Activated CD8-positive, alpha-beta T cell treated with anti-CD3 and anti-CD28 coated beads for 36 hours (primary cell): ENCODE results near the gene ATPAF2. TPM values are rescaled to one million over a fixed set of nuclear protein-coding genes. Genes with fewer than 3 reads are reported as not detected.

Experiments used
- ATAC-seq: fragments of 200-7000 bp; cut with Tn5 transposase; one replicate; pipeline ENCODE4 v1.10.0; 2021; ENCODE audit warnings: mild to moderate bottlenecking, moderate library complexity
- CTCF ChIA-PET: fragments of 350-600 bp; sonication (Branson Sonifier 250); formaldehyde crosslinking; loops from one replicate; lab custom pipeline; 2021; ENCODE audit warnings: antibody characterized with exemption; lab: Charles Lee
- POLR2A ChIA-PET: fragments of 350-600 bp; sonication (Branson Sonifier 250); formaldehyde crosslinking; loops from one replicate; lab custom pipeline; 2021; ENCODE audit warnings: antibody characterized with exemption; lab: Charles Lee
- DNase-seq: peaks from one replicate; pipeline ENCODE4 v3.0.0-alpha.2; 2020
- H3K27ac Mint-ChIP-seq: one replicate; pipeline ENCODE4 v1.8.0; 2021; ENCODE audit warnings: mild to moderate bottlenecking, mixed read lengths
- H3K27me3 Mint-ChIP-seq: one replicate; pipeline ENCODE4 v1.8.0; 2021; ENCODE audit warnings: mixed read lengths
- H3K36me3 Mint-ChIP-seq: one replicate; pipeline ENCODE4 v1.8.0; 2021; ENCODE audit warnings: low read depth, mixed read lengths
- H3K4me1 Mint-ChIP-seq: one replicate; pipeline ENCODE4 v1.8.0; 2021; ENCODE audit warnings: low read depth, mixed read lengths
- H3K4me3 Mint-ChIP-seq: one replicate; pipeline ENCODE4 v1.8.0; 2021; ENCODE audit warnings: mild to moderate bottlenecking, moderate library complexity, mixed read lengths
- H3K9me3 Mint-ChIP-seq: one replicate; pipeline ENCODE4 v1.8.0; 2021; ENCODE audit warnings: mixed read lengths
- intact Hi-C: fragments of 100-400 bp; cut with micrococcal nuclease; formaldehyde crosslinking; loops from one replicate; pipeline ENCODE4 v1.10.0; 2022
- total RNA-seq, 2 experiments: library from RNA; stranded (reverse); gene quantifications; one replicate each; pipeline ENCODE4 v1.2.3, GENCODE V29; 2021
- TF ChIP-seq, protein P1 (sequence below): fragments of 200-600 bp; IDR thresholded peaks from one replicate; pipeline ENCODE4 v1.8.0; 2022; ENCODE audit warnings: antibody characterized with exemption, mild to moderate bottlenecking

The ATPAF2 gene
- total RNA-seq, 2 experiments from 2014 or later = 28.5 to 29.7 TPM

GRCh38 chr17:17972126-17972951 is 66.6 kb downstream of the ATPAF2 start, which contains the start of the genes DRC3 and TOM1L2:
DRC3 (plus strand) TSS chr17:17972862; CDS start chr17:17977599, 4,737 bp downstream.
TOM1L2 (minus strand) TSS chr17:17972400; CDS start chr17:17972313, 87 bp downstream.
- Mint-ChIP-seq H3K4me3 (peak within 1 kb of the TSS; percentile 92), H3K27me3 (no peaks in the 10 kb centered on the region), H3K4me1 (peaks cover 29% of the 10 kb centered on the region), H3K36me3 (no peaks in the 10 kb centered on the region), H3K27ac (peak within 1 kb of the TSS; percentile 89), H3K9me3 (no peaks in the 10 kb centered on the region)
- CTCF ChIA-PET = interaction anchor here (0.7 to 1.6 kb wide), 6 partner anchors 13 to 117 kb away, joined by 3 to 6 read pairs (median 4); no protein-coding TSS in a partner anchor
- POLR2A ChIA-PET = interaction anchor here (1.1 to 6.8 kb wide), 3 partner anchors 14 to 66 kb away, joined by 3 to 35 read pairs (median 4); no protein-coding TSS in a partner anchor
- peak; percentile 95 for ATAC-seq
- TF ChIP-seq, protein P1, sequence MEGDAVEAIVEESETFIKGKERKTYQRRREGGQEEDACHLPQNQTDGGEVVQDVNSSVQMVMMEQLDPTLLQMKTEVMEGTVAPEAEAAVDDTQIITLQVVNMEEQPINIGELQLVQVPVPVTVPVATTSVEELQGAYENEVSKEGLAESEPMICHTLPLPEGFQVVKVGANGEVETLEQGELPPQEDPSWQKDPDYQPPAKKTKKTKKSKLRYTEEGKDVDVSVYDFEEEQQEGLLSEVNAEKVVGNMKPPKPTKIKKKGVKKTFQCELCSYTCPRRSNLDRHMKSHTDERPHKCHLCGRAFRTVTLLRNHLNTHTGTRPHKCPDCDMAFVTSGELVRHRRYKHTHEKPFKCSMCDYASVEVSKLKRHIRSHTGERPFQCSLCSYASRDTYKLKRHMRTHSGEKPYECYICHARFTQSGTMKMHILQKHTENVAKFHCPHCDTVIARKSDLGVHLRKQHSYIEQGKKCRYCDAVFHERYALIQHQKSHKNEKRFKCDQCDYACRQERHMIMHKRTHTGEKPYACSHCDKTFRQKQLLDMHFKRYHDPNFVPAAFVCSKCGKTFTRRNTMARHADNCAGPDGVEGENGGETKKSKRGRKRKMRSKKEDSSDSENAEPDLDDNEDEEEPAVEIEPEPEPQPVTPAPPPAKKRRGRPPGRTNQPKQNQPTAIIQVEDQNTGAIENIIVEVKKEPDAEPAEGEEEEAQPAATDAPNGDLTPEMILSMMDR = no peak
- peak; percentile 100 for DNase-seq
- intact Hi-C loops = no loop called here

GRCh38 chr17:17971431-17972125 is 67.4 kb downstream of the ATPAF2 start:
- Mint-ChIP-seq H3K27me3 (no peaks in the 10 kb centered on the region), H3K27ac (peak overlapping the region; percentile 60), H3K4me3 (peak overlapping the region; percentile 65), H3K36me3 (no peaks in the 10 kb centered on the region), H3K4me1 (peaks cover 36% of the 10 kb centered on the region), H3K9me3 (no peaks in the 10 kb centered on the region)
- intact Hi-C loops = no loop called here
- TF ChIP-seq, protein P1 = no peak
- ChIA-PET CTCF (interaction anchor here (1.4 to 1.6 kb wide), 2 partner anchors 63 to 83 kb away, joined by 4 to 6 read pairs; no protein-coding TSS in a partner anchor), POLR2A (interaction anchor here (6.8 kb wide), 1 partner anchor 13 kb away, joined by 35 read pairs; no protein-coding TSS in a partner anchor)
- DNase-seq = peak; percentile 10
- no peak for ATAC-seq

DNA sequence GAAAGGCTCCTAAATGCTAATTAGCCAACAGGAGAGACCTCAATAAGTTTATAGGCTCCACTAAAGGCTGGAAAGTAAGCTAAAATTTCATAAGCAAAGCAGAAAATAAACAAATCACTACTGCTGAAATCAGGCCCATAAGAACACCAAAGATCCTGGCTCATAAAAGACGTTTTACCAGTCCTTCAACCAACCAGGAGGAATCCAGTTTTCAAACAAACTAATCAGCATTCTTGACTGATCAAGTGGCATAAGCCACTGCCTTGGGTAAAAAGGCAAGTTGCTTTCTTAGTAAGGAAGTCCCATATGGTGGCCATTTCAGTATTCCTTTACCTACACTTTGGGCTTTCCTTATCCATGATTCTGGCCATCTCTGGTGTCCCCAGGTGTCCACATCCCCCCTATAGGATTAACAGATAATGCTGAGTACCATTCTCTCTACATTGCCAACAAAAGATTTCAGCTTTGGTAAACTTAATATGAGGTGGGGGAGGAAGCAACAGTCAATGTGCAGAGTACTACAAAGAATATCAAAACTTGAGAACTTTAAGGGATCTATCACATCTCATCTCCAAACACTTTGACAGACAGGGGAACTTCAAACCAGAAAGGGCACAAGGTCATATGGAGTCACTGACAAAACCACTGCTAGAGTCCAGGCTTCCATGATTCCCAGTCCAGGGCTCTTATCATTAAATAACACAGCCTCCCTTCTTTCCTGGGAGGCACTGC is 68.1 kb downstream of the ATPAF2 start:
- ChIA-PET POLR2A (interaction anchor here (6.8 kb wide), 1 partner anchor 12 kb away, joined by 35 read pairs; no protein-coding TSS in a partner anchor), CTCF (no interaction called here)
- no peaks in the 10 kb centered on the region for H3K9me3 Mint-ChIP-seq
- ATAC-seq (no peak), DNase-seq (no peak)
- H3K27me3 Mint-ChIP-seq = no peaks in the 10 kb centered on the region
- H3K4me3 Mint-ChIP-seq = peak overlapping the region; percentile 65
- no peaks in the 10 kb centered on the region for H3K36me3 Mint-ChIP-seq
- TF ChIP-seq, protein P1 = no peak
- peaks cover 43% of the 10 kb centered on the region for H3K4me1 Mint-ChIP-seq
- H3K27ac Mint-ChIP-seq = peak overlapping the region; percentile 60
- intact Hi-C loops = no loop called here

Other genes starting within 250 kb of the ATPAF2 start
- gene SREBF1, start 202.2 kb downstream of the ATPAF2 start, total RNA-seq = 100 to 1,000 TPM; 103 to 116 TPM
- 10 to 100 TPM; 10.3 to 10.8 TPM for gene TOM1L2, start 66.8 kb downstream of the ATPAF2 start, total RNA-seq
- gene DRC3, start 66.3 kb downstream of the ATPAF2 start, total RNA-seq = under 1 TPM in 1 of 2 experiments, not detected in 1; 0.25 TPM
- 1 to 10 TPM; 8.7 to 9.1 TPM for gene GID4, start 240 bp upstream of the ATPAF2 start, total RNA-seq
- gene DRG2, start 48.8 kb upstream of the ATPAF2 start, total RNA-seq = 10 to 100 TPM; 45.0 to 45.1 TPM
- 1 to 10 TPM in 1 of 2 experiments, under 1 TPM in 1; 0.76 to 1.1 TPM for gene MYO15A, start 69.6 kb upstream of the ATPAF2 start, total RNA-seq
- 100 to 1,000 TPM; 213 to 217 TPM for gene ALKBH5, start 144.7 kb upstream of the ATPAF2 start, total RNA-seq
- 10 to 100 TPM; 15.1 to 17.6 TPM for gene LLGL1, start 186.5 kb upstream of the ATPAF2 start, total RNA-seq
- gene FLII, start 219.6 kb upstream of the ATPAF2 start, total RNA-seq = 100 to 1,000 TPM; 276 to 281 TPM
- gene MIEF2, start 221.5 kb upstream of the ATPAF2 start, total RNA-seq = 1 to 10 TPM; 5.5 to 6.2 TPM